Uterus (tissue), 2 donors: ENCODE measurements around the gene NLRP12.
"Not testable (repeated sequence)": the region's sequence is repeated elsewhere in the genome, so short reads cannot be mapped to it uniquely, and the experiment has no call there.

ENCODE experiments used
- CTCF ChIP-seq, 4 experiments: fragments of 200-600 bp in 2 of 4; fragments of 450-650 bp in 2 of 4; sonication (generic) in 2 of 4; IDR thresholded peaks; one replicate each; pipeline ENCODE4 v1.5.1; 2016 to 2019; ENCODE audit warnings: antibody characterized with exemption in 4 of 4, mild to moderate bottlenecking in 2 of 4, moderate library complexity in 1 of 4
- POLR2A ChIP-seq, 2 donors: fragments of 450-650 bp; IDR thresholded peaks; one replicate each; pipeline ENCODE4 v1.6.1; 2016; ENCODE audit warnings: antibody characterized with exemption in 2 of 2, mild to moderate bottlenecking in 1 of 2, moderate library complexity in 1 of 2

GRCh38 chr19:53840241-53840640 is 16.1 kb upstream of the NLRP12 start:
- TF ChIP-seq CTCF, POLR2A (IDR thresholded peaks at IDR 0.05): not testable (repeated sequence)
